Sigmoid colon (tissue), 7 donors: Measurements from ENCODE around the gene CPM. TPM values are rescaled to one million over a fixed set of nuclear protein-coding genes. Genes with fewer than 3 reads are reported as not detected.

ENCODE experiments used
- DNase-seq: peaks from one replicate; pipeline ENCODE4 v3.0.0-alpha.2; 2019
- H3K27ac ChIP-seq, 4 donors: fragments of 200-600 bp; sonication (generic); one replicate each; pipeline ENCODE4 v1.5.1; 2016 to 2019; ENCODE audit warnings: mild to moderate bottlenecking in 1 of 4
- H3K27me3 ChIP-seq, 3 donors: fragments of 200-600 bp; sonication (generic); one replicate each; pipeline ENCODE4 v1.5.1; 2019; ENCODE audit warnings: mild to moderate bottlenecking in 1 of 3
- H3K36me3 ChIP-seq, 4 donors: fragments of 200-600 bp; sonication (generic); one replicate each; pipeline ENCODE4 v1.5.1; 2016 to 2019
- H3K4me1 ChIP-seq, 4 donors: fragments of 200-600 bp; sonication (generic); one replicate each; pipeline ENCODE4 v1.5.1; 2017 to 2019
- H3K4me3 ChIP-seq, 4 donors: fragments of 200-600 bp; sonication (generic); one replicate each; pipeline ENCODE4 v1.5.1; 2017 to 2019; ENCODE audit warnings: mild to moderate bottlenecking in 2 of 4, moderate library complexity in 1 of 4
- H3K9me3 ChIP-seq, 4 donors: fragments of 200-600 bp in 3 of 4; sonication (generic) in 3 of 4; one replicate each; pipeline versions ENCODE4 v1.5.1 to v1.6.1; 2013 to 2019
- CTCF ChIP-seq, 4 experiments: fragments of 450-650 bp in 3 of 4; fragments of 200-600 bp in 1 of 4; IDR thresholded peaks; one replicate each; pipeline ENCODE4 v1.5.1; 2016 to 2019; ENCODE audit warnings: antibody characterized with exemption in 4 of 4, mild to moderate bottlenecking in 3 of 4, moderate library complexity in 2 of 4
- EP300 ChIP-seq, 4 donors: sonication (generic); formaldehyde crosslinking; IDR thresholded peaks; one replicate each; pipeline ENCODE4 v1.6.1; 2017; ENCODE audit warnings: antibody characterized with exemption in 4 of 4
- POLR2A ChIP-seq, 2 donors: fragments of 450-650 bp; IDR thresholded peaks; one replicate each; pipeline ENCODE4 v1.6.1; 2016; ENCODE audit warnings: antibody characterized with exemption in 2 of 2, mild to moderate bottlenecking in 2 of 2, moderate library complexity in 2 of 2
- POLR2AphosphoS5 ChIP-seq, 4 donors: sonication (generic); formaldehyde crosslinking; IDR thresholded peaks; one replicate each; pipeline ENCODE4 v1.6.1; 2017; ENCODE audit warnings: antibody characterized with exemption in 4 of 4
- WGBS, 2 donors: extraction: QIAGEN DNeasy Blood & Tissue Kit; methylation state at CpG; one replicate each; pipeline ENCODE4 v1.1.7; 2013; 5-methylcytosine and 5-hydroxymethylcytosine counted together
- intact Hi-C: fragments of 100-400 bp; cut with DNase I; formaldehyde crosslinking; loops from one replicate; pipeline ENCODE4 v1.15.1; 2023
- polyA plus RNA-seq, 3 donors: library from polyadenylated mRNA; stranded (reverse); fragments of 200-250 nt; gene quantifications; one replicate each; pipeline ENCODE4 v1.2.3, GENCODE V29; 2013
- total RNA-seq, 4 donors: library from RNA; depleted of rRNA; stranded (reverse); fragments of >200 nt; gene quantifications; one replicate each; pipeline ENCODE4 v1.1.0, GENCODE V29; 2016
- donor health status: healthy with polysubstance abuse.
- donor health status: Bipolar disorder and iron deficiency.
- donor health status: healthy.

CPM gene
- total and polyA plus RNA-seq, 7 donors, result 15.3 to 81.0 (median 36.5) TPM

- TF ChIP-seq EP300 (IDR thresholded peaks at IDR 0.05) (no peak), POLR2A (IDR thresholded peaks at IDR 0.05) (no peak), CTCF (IDR thresholded peaks at IDR 0.05) (no peak), POLR2AphosphoS5 (IDR thresholded peaks at IDR 0.05) (no peak)
- no peaks in the 10 kb centered on the region for H3K9me3 ChIP-seq
- intact Hi-C loops, result no loop called here
- H3K27ac ChIP-seq, result no peak overlapping the region
- H3K4me1 ChIP-seq, result no peaks in the 10 kb centered on the region
- H3K27me3 ChIP-seq, result no peaks in the 10 kb centered on the region
- no peak for DNase-seq
- H3K36me3 ChIP-seq, result peaks cover 0 to 34% (median 4%) of the 10 kb centered on the region in 4 donors
- no peak overlapping the region for H3K4me3 ChIP-seq
- WGBS, 2 donors, result 52 to 86% methylated on average over 14 of the region's 14 CpGs
Measured at GRCh38 chr12:68844788-68845695, 87.9 kb downstream of the CPM start.

- 88 to 91% methylated on average over 4 of the region's 4 CpGs for WGBS, 2 donors
- DNase-seq, result no peak
- H3K9me3 ChIP-seq, result no peaks in the 10 kb centered on the region
- intact Hi-C loops, result no loop called here
- no peaks in the 10 kb centered on the region for H3K4me1 ChIP-seq
- H3K27ac ChIP-seq, result no peak overlapping the region
- H3K4me3 ChIP-seq, result no peak overlapping the region
- H3K36me3 ChIP-seq, result peaks cover 3 to 42% (median 7%) of the 10 kb centered on the region in 4 donors
- no peaks in the 10 kb centered on the region for H3K27me3 ChIP-seq
- TF ChIP-seq CTCF (IDR thresholded peaks at IDR 0.05) (no peak), POLR2A (IDR thresholded peaks at IDR 0.05) (no peak), POLR2AphosphoS5 (IDR thresholded peaks at IDR 0.05) (no peak), EP300 (IDR thresholded peaks at IDR 0.05) (no peak)
Measured at GRCh38 chr12:68844318-68844745, 88.6 kb downstream of the CPM start.

GRCh38 chr12:68842784-68843567, 90.0 kb downstream of the CPM start:
- intact Hi-C loops, result no loop called here
- no peaks in the 10 kb centered on the region for H3K9me3 ChIP-seq
- H3K27me3 ChIP-seq, result no peaks in the 10 kb centered on the region
- no peaks in the 10 kb centered on the region for H3K4me1 ChIP-seq
- H3K27ac ChIP-seq, result no peak overlapping the region
- DNase-seq, result no peak
- H3K36me3 ChIP-seq, result peaks cover 4 to 54% (median 12%) of the 10 kb centered on the region in 4 donors
- H3K4me3 ChIP-seq, result no peak overlapping the region
- WGBS, 2 donors, result 73 to 83% methylated on average over 2 of the region's 2 CpGs
- TF ChIP-seq POLR2A (IDR thresholded peaks at IDR 0.05), result no peak
- TF ChIP-seq POLR2AphosphoS5 (IDR thresholded peaks at IDR 0.05), result no peak
- no peak for TF ChIP-seq CTCF (IDR thresholded peaks at IDR 0.05)
- no peak for TF ChIP-seq EP300 (IDR thresholded peaks at IDR 0.05)

GRCh38 chr12:68842123-68842522, 90.8 kb downstream of the CPM start:
- no peaks in the 10 kb centered on the region for H3K4me1 ChIP-seq
- no peaks in the 10 kb centered on the region for H3K27me3 ChIP-seq
- DNase-seq, result no peak
- peaks cover 7 to 63% (median 14%) of the 10 kb centered on the region in 4 donors for H3K36me3 ChIP-seq
- H3K4me3 ChIP-seq, result no peak overlapping the region
- intact Hi-C loops, result no loop called here
- no peaks in the 10 kb centered on the region for H3K9me3 ChIP-seq
- WGBS, 2 donors, result 93 to 96% methylated on average over 3 of the region's 3 CpGs
- no peak overlapping the region for H3K27ac ChIP-seq
- TF ChIP-seq EP300 (IDR thresholded peaks at IDR 0.05) (no peak), CTCF (IDR thresholded peaks at IDR 0.05) (no peak), POLR2AphosphoS5 (IDR thresholded peaks at IDR 0.05) (no peak), POLR2A (IDR thresholded peaks at IDR 0.05) (no peak)
